Testis (tissue), 3 donors: ENCODE data around the gene CACUL1. TPM values are rescaled to one million over a fixed set of nuclear protein-coding genes. Genes with fewer than 3 reads are reported as not detected.
"Not testable (repeated sequence)": the region's sequence is repeated elsewhere in the genome, so short reads cannot be mapped to it uniquely, and the experiment has no call there.

Source experiments
- DNase-seq: peaks from one replicate; pipeline ENCODE4 v3.0.0-alpha.2; 2019
- H3K27ac ChIP-seq, 2 donors: fragments of 200-600 bp; sonication (generic); one replicate each; pipeline ENCODE4 v1.5.1; 2019
- H3K27me3 ChIP-seq: fragments of 200-600 bp; sonication (generic); one replicate; pipeline ENCODE4 v1.5.1; 2019
- H3K36me3 ChIP-seq: fragments of 200-600 bp; sonication (generic); one replicate; pipeline ENCODE4 v1.5.1; 2017; ENCODE audit warnings: low read depth; ENCODE audit errors: missing control alignments
- H3K4me1 ChIP-seq: fragments of 200-600 bp; sonication (generic); one replicate; pipeline ENCODE4 v1.5.1; 2019
- H3K4me3 ChIP-seq, 2 donors: fragments of 200-600 bp; sonication (generic); one replicate each; pipeline ENCODE4 v1.5.1; 2017 to 2019
- H3K9me3 ChIP-seq: fragments of 200-600 bp; sonication (generic); one replicate; pipeline ENCODE4 v1.5.1; 2017
- POLR2A ChIP-seq: fragments of 450-650 bp; IDR thresholded peaks from one replicate; pipeline ENCODE4 v1.6.1; 2017; ENCODE audit warnings: antibody characterized with exemption, mild to moderate bottlenecking, moderate library complexity
- WGBS, 2 donors: methylation state at CpG; one replicate each; pipeline ENCODE4 v1.1.5; 2018; 5-methylcytosine and 5-hydroxymethylcytosine counted together
- intact Hi-C: fragments of 100-400 bp; cut with DNase I; formaldehyde crosslinking; loops from one replicate; pipeline ENCODE4 v1.15.1; 2023; ENCODE audit warnings: low total_unique reads
- polyA plus RNA-seq: library from polyadenylated mRNA; stranded (reverse); fragments of 350-450 nt; fragmentation: Illumina TruSeq; extraction: RNeasy Lipid Tissue Mini Kit (QIAGEN cat#74804); gene quantifications from one replicate; pipeline ENCODE4 v1.2.3, GENCODE V29; 2014; ENCODE audit warnings: low read depth, low replicate concordance; ENCODE audit not compliant: insufficient read depth
- total RNA-seq, 2 donors: library from RNA; depleted of rRNA; stranded (reverse); fragments of >200 nt; gene quantifications; one replicate each; pipeline ENCODE4 v1.2.3, GENCODE V29; 2016
- TF ChIP-seq, protein P1 (sequence below), 3 experiments: fragments of 450-650 bp in 2 of 3; fragments of 200-600 bp in 1 of 3; sonication (generic) in 1 of 3; IDR thresholded peaks; one replicate each; pipeline ENCODE4 v1.5.1; 2016 to 2019; ENCODE audit warnings: antibody characterized with exemption in 3 of 3, mild to moderate bottlenecking in 2 of 3, moderate library complexity in 1 of 3

CACUL1 gene
- total and polyA plus RNA-seq, 3 donors from 2014 or later = 60.1 to 72.0 (median 62.6) TPM

GRCh38 chr10:118790058-118790457 is 35.3 kb upstream of the CACUL1 start:
- WGBS, 2 donors = 83 to 87% methylated on average over 7 of the region's 7 CpGs
- H3K4me3 ChIP-seq = no peak overlapping the region
- H3K27me3 ChIP-seq = no peaks in the 10 kb centered on the region
- TF ChIP-seq, protein P1, sequence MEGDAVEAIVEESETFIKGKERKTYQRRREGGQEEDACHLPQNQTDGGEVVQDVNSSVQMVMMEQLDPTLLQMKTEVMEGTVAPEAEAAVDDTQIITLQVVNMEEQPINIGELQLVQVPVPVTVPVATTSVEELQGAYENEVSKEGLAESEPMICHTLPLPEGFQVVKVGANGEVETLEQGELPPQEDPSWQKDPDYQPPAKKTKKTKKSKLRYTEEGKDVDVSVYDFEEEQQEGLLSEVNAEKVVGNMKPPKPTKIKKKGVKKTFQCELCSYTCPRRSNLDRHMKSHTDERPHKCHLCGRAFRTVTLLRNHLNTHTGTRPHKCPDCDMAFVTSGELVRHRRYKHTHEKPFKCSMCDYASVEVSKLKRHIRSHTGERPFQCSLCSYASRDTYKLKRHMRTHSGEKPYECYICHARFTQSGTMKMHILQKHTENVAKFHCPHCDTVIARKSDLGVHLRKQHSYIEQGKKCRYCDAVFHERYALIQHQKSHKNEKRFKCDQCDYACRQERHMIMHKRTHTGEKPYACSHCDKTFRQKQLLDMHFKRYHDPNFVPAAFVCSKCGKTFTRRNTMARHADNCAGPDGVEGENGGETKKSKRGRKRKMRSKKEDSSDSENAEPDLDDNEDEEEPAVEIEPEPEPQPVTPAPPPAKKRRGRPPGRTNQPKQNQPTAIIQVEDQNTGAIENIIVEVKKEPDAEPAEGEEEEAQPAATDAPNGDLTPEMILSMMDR (IDR thresholded peaks at IDR 0.05) = no peak
- no peaks in the 10 kb centered on the region for H3K9me3 ChIP-seq
- no peaks in the 10 kb centered on the region for H3K4me1 ChIP-seq
- no peak overlapping the region for H3K27ac ChIP-seq
- DNase-seq = no peak
- H3K36me3 ChIP-seq = no peaks in the 10 kb centered on the region
- intact Hi-C loops = no loop called here

DNA sequence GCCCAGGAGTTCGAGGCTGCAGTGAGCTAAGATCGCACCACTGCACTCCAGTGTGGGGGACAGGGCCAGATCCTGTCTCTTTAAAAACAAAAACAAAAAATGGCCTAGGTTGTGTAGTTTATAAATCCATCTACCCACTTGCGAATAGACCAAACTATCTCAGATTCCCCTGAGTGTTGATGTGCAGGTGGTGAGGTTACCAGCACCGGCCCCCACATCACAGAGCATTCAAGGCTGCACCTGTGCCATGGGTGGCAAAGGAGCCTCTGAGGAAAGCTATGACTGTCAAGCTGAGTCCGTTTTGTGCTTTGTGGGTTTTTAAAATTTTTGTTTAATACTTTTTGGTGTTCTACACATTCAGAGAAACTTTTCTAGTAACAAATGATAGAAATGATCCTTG is 30.8 kb upstream of the CACUL1 start:
- H3K27ac ChIP-seq = no peak overlapping the region
- no peaks in the 10 kb centered on the region for H3K9me3 ChIP-seq
- no peak overlapping the region for H3K4me3 ChIP-seq
- H3K36me3 ChIP-seq = no peaks in the 10 kb centered on the region
- H3K4me1 ChIP-seq = no peaks in the 10 kb centered on the region
- TF ChIP-seq, protein P1 (IDR thresholded peaks at IDR 0.05) = no peak
- TF ChIP-seq POLR2A = no peak
- WGBS, 2 donors = 73 to 78% methylated on average over 5 of the region's 5 CpGs
- H3K27me3 ChIP-seq = no peaks in the 10 kb centered on the region
- DNase-seq = no peak
- intact Hi-C loops = no loop called here

- H3K27me3 ChIP-seq = no peaks in the 10 kb centered on the region
- no peak overlapping the region for H3K27ac ChIP-seq
- 62 to 76% methylated on average over 22 to 24 of the region's 24 CpGs for WGBS, 2 donors
- H3K9me3 ChIP-seq = no peaks in the 10 kb centered on the region
- no peaks in the 10 kb centered on the region for H3K4me1 ChIP-seq
- no peak overlapping the region for H3K4me3 ChIP-seq
- DNase-seq = peak; percentile 30
- TF ChIP-seq, protein P1 (IDR thresholded peaks at IDR 0.05) = no peak
- no peak for TF ChIP-seq POLR2A
- H3K36me3 ChIP-seq = no peaks in the 10 kb centered on the region
- intact Hi-C loops = no loop called here
Observed at GRCh38 chr10:118783776-118784545, 29.2 kb upstream of the CACUL1 start.

GRCh38 chr10:118782916-118783465 is 28.2 kb upstream of the CACUL1 start:
- H3K4me1 ChIP-seq, DNase-seq, H3K9me3 ChIP-seq, H3K36me3 ChIP-seq, intact Hi-C loops, H3K27ac ChIP-seq, H3K27me3 ChIP-seq: not testable (repeated sequence)
- H3K4me3 ChIP-seq = peak overlapping the region; percentile 5 to 20
- WGBS, 2 donors = 69 to 80% methylated on average over 9 to 31 of the region's 31 CpGs

DNA sequence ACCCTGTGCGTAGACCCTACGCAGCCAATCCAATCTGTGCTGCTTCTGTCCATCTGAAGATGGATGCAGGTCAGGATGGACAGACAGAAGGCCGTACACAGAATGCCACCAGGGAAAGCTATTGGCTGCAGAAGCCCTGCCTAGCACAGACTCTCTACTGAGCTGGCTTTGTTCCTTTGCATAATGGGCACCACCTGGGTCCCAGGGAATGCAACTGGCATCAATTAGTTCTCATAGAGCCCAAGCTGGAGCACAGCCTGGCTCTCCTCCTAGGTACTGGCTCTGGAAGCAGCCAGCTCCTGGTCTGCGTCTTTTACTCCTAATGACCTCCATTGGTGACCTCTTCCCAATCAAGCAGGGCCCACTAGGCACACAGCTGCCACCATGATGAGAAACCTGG is 26.8 kb upstream of the CACUL1 start:
- Histone ChIP-seq H3K27ac (no peak overlapping the region), H3K4me1 (no peaks in the 10 kb centered on the region), H3K9me3 (no peaks in the 10 kb centered on the region), H3K27me3 (no peaks in the 10 kb centered on the region), H3K4me3 (no peak overlapping the region), H3K36me3 (no peaks in the 10 kb centered on the region)
- intact Hi-C loops = no loop called here
- no peak for DNase-seq
- WGBS, 2 donors = 87 to 94% methylated on average over 4 of the region's 4 CpGs
- no peak for TF ChIP-seq POLR2A
- TF ChIP-seq, protein P1 (IDR thresholded peaks at IDR 0.05) = no peak
